GM12865 (cell line): Measurements from ENCODE around the gene ZNF775.

Source experiments
- DNase-seq: peaks from one replicate; pipeline ENCODE4 v3.0.0; 2010; ENCODE audit warnings: low read depth
- H3K4me3 ChIP-seq: 2 replicates; pipeline ENCODE4 v1.5.1; 2011; ENCODE audit warnings: mild to moderate bottlenecking, low read depth, low read length, control low read depth
- CTCF ChIP-seq: IDR thresholded peaks from 2 replicates; pipeline ENCODE4 v1.5.1; 2011; ENCODE audit warnings: low read length, control low read depth, low read depth, inconsistent platforms; ENCODE audit not compliant: insufficient read depth; ENCODE audit errors: missing control alignments

The ZNF775 gene

DNA sequence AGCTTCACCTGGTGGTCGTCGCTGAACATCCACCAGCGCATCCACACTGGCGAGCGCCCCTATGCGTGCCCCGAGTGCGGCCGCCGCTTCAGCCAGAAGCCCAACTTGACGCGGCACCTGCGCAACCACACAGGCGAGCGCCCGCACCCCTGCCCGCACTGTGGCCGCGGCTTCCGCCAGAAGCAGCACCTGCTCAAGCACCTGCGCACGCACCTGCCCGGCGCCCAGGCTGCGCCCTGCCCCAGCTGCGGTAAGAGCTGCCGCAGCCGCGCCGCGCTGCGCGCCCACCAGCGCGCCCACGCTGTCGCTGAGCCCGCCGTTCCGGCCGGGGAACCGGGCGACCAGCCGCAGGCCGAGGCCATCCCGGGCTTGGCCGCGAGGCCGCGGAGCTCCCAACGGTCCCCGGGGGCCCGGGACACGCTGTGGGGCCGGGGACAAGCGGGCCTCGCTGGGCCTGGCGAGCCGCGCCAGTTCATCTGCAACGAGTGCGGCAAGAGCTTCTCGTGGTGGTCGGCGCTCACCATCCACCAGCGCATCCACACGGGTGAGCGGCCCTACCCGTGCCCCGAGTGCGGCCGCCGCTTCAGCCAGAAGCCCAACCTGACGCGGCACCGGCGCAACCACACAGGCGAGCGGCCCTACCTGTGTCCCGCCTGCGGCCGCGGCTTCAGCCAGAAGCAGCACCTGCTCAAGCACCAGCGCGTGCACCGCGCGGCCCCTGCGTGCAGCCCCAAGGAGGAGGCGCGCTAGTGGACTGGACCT is 18.4 kb downstream of the ZNF775 start:
- no peak for DNase-seq
- no peak overlapping the region for H3K4me3 ChIP-seq
- no peak for TF ChIP-seq CTCF

- no peak for TF ChIP-seq CTCF
Measured at GRCh38 chr7:150398108-150398964, 19.2 kb downstream of the ZNF775 start.

GRCh38 chr7:150398965-150399320 is 19.8 kb downstream of the ZNF775 start:
- H3K4me3 ChIP-seq, result no peak overlapping the region
- TF ChIP-seq CTCF, result no peak
- DNase-seq, result no peak

More at GRCh38 chr7:150398108-150398964, 19.2 kb downstream of the ZNF775 start:
- H3K4me3 ChIP-seq, result no peak overlapping the region
- DNase-seq, result no peak

- TF ChIP-seq CTCF, result no peak
- DNase-seq, result no peak
- no peak overlapping the region for H3K4me3 ChIP-seq
Measured at GRCh38 chr7:150399421-150400007, 20.4 kb downstream of the ZNF775 start.

GRCh38 chr7:150400008-150400787 is 21.1 kb downstream of the ZNF775 start:
- no peak overlapping the region for H3K4me3 ChIP-seq
- DNase-seq, result no peak
- TF ChIP-seq CTCF, result no peak

GRCh38 chr7:150400788-150401423 is 21.8 kb downstream of the ZNF775 start:
- H3K4me3 ChIP-seq, result no peak overlapping the region
- no peak for TF ChIP-seq CTCF
- no peak for DNase-seq
